ENCODE measurements around the gene EGFL7.

EGFL7 gene

DNA sequence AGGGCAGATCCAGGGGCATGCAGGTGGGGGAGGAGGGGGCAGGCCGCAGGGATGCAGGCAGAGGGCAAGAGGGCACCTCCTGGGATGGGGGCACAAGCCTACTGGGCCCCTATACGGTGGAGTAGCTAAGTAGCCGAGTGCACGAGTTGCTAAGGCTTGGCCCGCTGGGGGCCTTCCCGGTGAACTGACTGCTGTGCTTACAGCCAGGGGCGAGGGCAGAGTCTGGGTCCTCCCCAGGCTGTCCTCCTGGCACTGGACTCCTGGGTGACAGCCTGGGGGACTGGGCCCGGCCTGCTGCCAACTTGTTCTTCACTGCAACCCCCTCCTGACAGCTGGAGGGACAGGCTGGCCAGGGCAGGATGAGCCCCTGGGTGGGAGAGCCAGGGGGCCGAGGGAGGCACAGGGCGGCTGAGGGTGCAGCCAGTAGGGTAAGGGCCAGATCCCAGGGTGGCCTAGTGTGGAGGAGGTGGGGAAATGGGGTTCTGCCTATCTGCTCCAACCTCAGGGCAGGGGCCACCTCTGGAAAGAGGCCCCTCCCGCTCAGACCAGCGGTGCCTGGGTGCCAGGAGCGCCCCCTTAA lies 1.7 kb upstream of the EGFL7 start:
- no peak for DNase-seq (ENCODE audit: low spot score)

DNA sequence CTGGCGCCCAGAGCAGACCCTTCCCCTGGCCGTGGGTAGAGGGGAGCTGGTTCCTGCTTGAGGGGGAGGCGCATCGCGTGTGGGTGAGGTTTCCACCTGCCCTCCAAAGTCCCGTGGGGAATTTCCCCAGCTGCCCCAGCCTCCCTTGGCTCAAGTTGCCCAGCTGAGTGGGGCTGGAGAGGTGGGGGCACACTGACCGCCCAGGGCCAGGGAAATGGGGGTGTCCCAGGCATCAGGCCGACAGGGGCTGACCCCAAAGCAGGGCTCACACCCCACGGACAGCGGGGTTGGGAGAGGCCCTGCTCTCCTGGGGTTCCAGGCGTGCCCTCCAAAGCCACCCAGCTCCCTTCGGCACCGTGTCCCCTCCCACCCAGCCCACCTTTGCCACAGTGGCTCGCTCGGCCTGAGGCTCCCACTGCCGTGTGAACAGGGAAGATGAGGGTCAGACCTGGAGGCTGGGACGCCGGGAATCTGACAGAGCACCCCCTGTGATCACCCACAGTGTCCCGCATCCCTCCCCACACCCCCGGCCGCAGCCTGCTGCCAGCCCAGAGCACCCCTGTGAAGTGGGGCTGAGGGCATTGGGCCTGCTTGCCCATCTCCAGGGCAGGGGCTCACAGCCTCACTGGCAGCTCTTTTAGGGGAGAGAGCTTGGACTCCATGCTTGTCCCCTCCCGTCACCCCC lies 933 bp upstream of the EGFL7 start:
- DNase-seq (ENCODE audit: low spot score): no peak

DNA sequence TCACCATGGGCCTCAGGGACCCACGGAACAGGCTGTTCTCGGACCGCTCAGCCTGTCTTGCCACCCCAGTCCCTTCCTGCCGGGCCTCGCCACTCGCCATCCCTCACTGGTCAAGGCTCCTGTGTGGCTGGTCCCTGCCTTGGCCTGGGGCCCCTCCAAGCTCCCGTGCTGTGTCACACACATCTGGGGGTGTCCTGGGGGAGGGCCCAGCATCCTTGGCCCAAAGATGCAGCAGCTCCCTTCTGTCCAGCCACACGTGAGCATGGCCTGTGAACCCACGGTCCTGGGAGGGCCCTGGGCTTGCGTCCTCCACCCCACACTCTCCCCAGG lies 425 bp upstream of the EGFL7 start:
- no peak for DNase-seq (ENCODE audit: low spot score)

DNA sequence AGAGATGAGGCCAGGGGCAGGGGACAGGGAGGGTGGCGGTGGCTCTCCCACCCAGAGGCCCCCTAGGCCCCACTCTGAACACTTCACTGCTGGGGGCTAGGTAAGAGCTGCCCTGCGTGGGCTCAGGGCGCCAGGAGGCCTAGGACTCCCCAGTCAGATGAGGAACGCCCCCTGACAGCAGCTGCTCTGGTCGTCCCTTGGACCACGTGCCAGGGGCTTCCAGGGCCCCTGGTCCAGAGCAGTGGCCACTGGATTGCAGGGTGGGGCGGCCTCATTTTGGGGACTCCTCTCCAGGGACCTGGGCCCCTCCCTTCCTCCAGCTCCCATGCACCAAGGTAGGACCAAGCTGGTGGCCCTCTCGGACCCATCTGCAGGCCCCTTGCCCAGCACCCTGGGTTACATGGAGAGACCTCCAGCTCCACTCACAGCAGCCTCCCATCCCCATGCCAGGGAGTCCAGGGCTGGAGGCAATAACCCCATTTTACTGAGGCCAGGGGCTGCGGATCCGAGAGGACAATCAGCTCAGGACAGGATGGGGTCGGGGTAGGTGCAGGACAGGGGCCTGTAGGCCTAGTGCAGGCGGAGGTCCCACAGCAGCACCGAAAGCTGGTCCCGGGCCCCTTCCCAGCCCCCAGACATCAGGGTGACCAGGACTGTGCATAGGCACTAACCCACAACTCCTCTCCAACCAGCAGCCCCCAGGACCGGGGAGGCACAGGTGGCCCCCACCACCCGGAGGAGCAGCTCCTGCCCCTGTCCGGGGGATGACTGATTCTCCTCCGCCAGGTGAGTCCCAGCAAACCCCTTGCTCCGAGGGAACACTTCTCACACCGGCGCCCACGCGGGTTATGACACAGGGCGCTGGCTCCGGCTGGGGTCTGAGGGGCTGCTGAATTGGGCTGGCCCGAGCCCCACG lies 1.5 kb downstream of the EGFL7 start:
- DNase-seq (ENCODE audit: low spot score): no peak

DNA sequence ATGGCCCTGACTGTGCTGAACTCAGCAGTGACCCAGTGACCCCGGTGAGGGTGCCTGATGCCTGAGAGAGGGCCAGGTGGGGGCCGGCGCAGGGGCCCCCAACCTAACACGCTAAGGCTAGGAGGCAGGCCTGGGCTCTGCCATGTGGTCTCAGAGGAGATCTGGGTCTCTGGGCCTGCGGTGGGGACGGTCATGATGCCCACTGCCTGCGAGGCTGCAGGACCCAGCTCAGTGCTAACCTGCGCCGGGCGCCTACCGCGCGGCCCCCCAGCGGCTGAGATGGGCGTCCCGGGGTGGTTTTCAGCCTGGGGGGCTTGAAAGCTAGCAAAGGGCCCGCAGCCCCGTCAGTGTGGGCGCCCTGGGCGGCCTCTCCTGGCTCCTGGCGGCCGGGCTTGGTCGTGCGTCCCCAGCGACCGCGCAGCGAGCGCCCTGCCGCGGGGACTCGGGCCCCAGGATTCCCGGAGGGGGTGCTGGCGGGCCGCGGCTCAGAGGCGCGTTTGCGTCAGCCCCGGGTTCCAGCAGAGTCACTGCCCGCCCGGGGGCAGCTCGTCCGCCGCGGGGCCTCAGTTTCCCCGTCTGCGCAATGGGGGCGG lies 2.5 kb downstream of the EGFL7 start:
- DNase-seq (ENCODE audit: low spot score): peak; percentile 75

DNA sequence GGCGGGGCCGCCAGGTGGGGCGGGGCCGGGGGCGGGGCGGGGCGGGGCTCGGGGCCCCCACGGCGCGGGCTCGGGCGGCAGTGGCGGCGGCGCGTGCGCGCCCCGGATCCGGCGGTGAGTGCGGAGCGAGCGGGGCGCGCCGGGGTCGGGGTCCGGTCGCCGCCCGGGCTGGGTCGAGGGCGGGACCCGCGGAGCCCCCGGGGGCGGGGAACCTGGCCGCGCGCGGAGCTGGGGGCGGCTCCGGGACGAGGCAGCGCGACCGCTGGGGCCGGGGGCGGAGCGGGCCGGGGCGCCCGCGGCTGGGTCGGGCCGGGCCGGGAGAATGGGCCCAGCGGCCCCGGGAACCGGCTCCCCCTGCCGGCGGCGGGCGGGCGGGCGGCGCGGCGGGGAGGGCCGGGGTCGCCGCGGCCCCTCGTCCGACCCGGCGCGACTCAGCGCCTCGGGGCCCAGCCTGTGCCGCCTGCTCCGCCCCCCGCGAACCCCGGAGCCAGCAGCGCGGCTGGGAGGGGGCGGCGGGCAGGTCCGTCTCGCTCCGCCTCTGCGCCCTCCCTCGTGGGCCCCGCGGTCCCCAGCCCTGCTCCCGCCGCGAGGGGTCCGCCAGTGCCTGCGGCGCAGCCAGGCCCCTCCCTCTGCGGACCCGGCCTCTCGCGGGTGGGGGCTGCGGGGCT lies 3.1 kb downstream of the EGFL7 start:
- DNase-seq (ENCODE audit: low spot score): no peak

DNA sequence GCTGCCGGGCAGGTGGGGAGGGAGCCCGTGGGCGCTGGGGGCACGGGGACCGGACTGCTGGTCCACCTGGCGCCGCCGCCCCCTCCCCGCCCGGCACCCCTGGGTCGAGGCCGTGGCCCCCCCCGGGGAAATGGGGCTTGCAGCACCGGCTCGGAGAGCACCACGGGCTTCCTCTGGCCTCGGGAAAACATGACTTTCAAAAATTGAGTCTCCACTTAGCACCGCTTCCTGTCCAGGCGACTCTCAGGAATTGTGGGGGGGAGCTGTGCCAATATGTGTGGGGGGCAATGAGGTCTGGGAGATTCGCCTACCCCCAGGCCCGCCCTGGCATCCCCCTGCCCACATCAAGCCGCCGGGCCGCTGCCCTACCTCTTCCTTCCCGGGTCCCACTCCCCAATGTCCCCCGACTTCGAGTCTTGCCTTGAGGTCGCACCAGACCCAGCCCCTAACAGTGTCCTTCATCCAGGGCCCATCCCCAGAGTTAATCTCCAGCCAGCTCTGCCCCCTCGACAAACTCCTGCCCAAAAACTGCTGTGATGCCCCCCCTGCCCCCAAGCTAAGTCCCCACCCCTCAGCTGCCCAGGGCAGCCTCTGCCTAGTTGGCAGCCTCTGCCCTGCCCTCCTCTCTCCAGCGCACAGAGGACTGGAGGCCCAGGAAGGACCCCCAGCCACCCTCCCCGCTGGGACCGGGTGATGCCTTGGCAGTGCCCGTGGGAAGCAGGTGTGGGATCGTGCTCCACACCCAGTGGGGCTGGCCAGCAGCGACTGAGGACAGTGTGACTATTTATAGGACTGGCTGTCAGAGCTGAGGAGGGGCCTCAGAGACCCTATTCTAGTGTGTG lies 3.9 kb downstream of the EGFL7 start:
- no peak for DNase-seq (ENCODE audit: low spot score)

DNA sequence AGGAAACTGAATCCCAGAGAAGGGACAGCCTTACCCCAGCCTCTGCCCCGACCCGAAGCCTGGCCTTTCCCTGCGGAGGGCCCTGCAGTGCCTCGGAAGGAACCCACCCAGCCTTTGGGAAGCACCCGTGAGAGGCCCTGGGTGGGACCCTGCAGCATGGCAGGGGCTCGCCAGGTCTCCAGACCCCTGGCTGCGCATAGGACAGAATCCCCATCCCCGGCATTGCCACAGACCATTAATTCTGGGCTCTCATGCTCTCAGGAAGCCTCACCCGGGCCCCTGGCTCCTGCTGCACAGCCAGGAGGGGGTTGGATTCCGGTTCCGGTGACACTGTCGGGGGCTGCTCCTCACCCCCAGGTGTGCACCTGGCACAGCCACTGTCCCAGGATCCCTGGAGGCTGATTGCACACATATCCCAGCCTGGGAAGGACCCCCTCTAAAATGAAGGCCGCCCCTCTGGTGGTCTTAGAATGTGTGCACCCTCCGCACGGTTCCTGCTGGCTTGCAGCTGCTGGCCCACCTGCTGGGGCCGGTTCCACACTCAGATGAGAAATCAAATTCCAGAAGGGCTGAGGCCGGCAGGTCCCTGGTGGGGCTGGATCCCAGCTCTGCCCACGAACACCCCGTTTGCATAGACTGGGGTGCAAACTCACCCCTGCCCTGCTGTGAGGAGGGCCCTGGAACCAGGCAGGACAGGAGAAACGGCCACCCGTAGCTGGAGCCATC lies 4.7 kb downstream of the EGFL7 start:
- no peak for DNase-seq (ENCODE audit: low spot score)

DNA sequence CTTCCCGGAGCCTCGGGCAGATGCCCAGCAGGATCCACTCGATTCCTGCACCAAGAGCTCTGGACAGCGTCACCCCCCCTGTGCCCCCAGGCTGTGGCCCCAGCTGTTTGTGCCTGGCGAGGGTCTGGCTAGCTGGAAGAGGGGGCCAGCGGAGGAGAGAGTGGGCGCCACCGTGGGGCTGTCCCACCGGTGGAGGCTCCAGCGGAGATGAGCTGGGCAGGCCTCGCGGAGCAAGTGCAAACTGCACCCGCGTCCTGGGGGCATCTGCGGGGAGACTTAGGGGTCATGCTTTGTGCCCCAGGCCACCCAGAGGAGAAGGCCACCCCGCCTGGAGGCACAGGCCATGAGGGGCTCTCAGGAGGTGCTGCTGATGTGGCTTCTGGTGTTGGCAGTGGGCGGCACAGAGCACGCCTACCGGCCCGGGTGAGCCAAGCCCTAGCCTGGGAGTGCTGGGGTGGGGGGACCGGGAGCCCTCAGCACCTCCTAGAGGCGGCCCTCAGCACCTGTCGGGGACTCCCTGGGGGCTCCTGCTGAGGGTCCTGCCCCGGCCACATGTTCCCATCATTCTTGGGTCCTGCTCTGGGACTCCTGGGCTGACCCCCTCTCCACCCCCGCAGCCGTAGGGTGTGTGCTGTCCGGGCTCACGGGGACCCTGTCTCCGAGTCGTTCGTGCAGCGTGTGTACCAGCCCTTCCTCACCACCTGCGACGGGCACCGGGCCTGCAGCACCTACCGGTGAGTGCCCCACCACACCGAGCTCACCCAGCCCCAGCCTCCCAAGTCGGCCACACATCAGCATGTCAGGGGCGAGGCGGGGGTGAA lies 5.4 kb downstream of the EGFL7 start:
- no peak for DNase-seq (ENCODE audit: low spot score)

DNA sequence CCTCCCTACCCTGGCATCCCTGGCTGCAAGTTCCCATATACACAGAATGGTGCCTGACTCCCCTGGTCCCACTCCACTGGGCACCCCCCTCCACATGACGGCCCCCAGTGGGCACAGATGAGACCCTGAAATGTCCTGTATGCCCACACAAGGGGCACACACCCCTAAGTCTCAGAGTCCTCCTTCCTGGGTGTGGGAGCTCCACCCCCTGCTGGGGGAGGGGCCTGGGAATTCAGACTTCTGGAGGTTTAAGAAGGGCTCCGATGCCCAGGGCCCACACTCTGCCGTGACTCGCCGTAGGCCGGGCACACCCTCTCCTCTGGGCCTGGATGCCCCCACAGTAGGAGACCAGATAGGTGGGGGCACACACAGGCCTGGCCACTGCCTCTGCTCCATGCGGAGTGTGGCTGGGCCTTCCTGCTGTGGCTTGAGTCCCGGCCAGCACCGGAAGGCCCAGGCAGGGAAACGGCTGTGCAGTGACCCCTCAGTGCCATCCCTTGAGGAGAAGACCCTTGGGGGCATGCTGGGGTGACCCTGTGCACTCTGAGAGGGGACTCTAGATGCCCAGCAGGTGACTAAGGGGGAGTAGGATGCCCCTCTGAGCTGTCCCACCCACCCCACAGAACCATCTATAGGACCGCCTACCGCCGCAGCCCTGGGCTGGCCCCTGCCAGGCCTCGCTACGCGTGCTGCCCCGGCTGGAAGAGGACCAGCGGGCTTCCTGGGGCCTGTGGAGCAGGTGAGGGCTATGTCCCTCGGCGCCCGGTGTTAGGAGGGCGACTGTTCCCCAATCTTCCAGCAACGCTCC lies 6.5 kb downstream of the EGFL7 start:
- no peak for DNase-seq (ENCODE audit: low spot score)

DNA sequence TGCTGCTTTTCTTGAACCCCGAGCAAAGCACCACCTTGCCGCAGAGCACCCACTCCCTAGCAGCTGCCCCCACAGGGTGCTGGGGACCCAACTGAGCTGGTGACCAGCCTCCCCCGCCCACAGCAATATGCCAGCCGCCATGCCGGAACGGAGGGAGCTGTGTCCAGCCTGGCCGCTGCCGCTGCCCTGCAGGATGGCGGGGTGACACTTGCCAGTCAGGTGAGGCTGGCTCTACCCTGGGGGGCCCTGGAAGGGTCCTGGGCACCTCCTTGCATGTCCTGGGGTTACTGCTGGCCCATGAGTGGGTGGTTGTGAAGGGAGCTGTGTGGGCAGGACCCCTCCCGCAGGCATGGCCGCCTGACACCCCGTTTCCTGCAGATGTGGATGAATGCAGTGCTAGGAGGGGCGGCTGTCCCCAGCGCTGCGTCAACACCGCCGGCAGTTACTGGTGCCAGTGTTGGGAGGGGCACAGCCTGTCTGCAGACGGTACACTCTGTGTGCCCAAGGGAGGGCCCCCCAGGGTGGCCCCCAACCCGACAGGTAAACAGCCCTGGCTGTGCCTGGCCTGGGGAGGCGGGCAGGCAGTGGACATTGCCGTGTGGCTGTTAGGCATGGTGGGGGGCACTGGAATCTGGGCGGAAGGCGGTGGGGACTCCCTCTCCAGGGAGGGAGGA lies 7.2 kb downstream of the EGFL7 start:
- no peak for DNase-seq (ENCODE audit: low spot score)

DNA sequence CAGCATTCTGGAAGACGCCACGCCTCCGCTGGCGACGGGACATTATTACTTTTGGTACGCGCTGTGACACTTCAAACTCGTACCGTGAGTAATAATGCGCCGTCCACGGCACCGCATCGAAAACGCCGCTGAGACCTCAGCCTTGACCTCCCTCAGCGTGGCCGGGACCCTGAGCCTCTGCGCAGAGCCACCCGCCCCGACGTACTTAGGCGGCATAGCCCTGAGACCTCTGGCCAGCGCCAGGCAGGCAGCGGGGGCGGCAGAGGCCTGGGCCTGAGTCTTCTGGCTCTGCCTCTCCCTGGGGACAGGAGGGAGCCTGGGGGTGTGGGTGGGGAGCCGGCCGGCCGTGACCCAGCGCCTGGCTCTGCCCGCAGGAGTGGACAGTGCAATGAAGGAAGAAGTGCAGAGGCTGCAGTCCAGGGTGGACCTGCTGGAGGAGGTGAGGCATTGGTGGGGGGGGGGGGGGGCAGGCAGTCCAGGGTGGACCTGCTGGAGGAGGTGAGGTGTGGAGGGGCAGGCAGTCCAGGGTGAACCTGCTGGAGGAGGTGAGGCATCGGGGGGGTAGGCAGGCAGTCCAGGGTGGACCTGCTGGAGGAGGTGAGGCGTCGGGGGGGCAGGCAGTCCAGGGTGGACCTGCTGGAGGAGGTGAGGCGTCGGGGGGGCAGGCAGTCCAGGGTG lies 8.0 kb downstream of the EGFL7 start:
- no peak for DNase-seq (ENCODE audit: low spot score)

DNA sequence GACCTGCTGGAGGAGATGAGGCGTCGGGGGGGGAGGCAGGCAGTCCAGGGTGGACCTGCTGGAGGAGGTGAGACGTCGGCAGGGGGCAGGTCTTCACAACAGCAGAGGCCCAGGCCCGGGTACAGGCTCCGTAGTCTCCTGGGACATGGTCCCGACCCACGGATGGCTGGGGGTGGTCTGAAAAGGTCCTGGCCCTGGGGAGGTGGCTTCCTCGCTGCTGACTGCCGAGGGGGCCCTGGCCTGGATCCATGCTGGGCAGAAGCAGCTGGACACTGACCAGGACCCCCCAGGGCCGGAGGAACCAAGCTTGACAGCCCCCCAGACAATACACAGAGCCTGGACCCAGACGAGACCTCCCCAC lies 8.5 kb downstream of the EGFL7 start:
- DNase-seq (ENCODE audit: low spot score): no peak

DNA sequence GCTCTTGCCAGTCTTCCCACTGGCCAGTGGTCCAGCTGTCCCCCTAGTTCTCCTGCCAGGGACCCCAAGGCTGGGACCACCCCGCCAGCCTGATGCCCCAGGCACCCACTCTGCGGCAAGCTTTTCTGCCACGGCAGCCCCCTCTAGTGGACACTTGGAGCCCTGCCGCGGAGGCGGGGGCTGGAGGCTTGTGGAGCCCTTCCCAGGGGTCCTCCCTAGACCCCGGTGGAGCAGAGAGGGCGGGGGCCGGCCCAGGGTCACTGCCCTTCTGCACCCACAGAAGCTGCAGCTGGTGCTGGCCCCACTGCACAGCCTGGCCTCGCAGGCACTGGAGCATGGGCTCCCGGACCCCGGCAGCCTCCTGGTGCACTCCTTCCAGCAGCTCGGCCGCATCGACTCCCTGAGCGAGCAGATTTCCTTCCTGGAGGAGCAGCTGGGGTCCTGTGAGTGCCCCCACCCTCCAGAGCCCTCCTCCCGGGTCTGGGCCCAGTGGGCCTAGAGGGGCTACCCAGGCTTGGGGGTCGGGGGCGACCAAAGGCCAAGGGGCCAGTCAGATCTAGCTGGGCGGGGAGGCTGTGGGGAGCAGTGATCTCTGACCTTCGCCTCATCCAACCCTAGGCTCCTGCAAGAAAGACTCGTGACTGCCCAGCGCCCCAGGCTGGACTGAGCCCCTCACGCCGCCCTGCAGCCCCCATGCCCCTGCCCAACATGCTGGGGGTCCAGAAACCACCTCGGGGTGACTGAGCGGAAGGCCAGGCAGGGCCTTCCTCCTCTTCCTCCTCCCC lies 9.1 kb downstream of the EGFL7 start:
- DNase-seq (ENCODE audit: low spot score): peak; percentile 83

DNA sequence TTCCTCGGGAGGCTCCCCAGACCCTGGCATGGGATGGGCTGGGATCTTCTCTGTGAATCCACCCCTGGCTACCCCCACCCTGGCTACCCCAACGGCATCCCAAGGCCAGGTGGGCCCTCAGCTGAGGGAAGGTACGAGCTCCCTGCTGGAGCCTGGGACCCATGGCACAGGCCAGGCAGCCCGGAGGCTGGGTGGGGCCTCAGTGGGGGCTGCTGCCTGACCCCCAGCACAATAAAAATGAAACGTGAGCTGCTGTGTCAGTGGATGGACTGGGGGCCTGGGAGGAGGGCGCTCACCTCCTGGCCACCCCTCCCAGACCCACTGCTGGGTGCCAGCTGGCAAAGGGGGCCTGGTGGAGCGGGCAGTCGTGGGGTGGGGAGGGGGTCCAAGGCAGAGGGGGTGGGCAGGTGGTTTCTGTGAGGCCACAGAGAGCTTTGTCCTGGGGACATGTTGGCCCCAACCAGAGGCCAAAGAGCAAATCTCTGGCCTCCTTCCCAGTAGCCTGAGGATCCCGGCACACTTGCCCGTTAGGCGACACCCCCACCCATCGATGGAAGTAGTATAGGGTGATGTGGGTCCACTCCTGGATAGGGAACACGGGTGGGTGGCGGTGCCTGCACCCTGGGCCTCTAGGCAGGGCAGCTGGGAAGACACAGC lies 9.8 kb downstream of the EGFL7 start:
- DNase-seq (ENCODE audit: low spot score): no peak
